Activated CD4-positive, CD25-positive, alpha-beta regulatory T cell (primary cell): ENCODE results near the gene COL11A1.
"Not testable (repeated sequence)": the region's sequence is repeated elsewhere in the genome, so short reads cannot be mapped to it uniquely, and the experiment has no call there.

ENCODE experiments used
- DNase-seq, 4 experiments: peaks; one replicate each; lab custom pipeline; 2025; lab: John Stamatoyannopoulos, UW

COL11A1 gene

DNA sequence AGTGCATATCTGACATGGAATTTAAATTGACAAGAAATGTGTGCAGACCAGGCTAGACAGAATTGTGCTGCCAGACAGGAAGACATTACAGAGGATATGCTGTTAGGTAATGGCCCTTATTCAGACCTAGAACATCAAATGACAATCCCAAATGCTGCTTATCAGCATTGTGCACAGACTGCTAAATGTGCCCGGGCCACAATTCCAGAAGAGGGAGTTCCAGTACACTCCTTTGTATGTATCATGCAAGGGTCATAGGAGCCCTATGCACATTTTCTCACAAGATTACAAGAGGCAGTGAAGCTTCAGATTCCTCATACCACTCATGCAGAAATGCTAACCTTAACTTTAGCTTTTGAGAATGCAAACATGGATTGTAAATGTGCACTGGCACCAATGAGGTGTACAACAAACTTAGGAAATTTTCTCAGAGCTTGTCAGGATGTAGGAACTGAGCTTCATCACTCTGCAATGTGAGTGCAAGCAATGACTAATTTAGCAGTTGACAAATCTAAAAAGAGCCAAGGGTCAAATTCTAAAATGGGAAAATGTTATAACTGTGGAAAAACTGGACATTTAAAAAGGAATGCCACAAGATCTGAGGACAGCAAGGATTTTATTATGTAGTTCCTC lies 273.5 kb downstream of the COL11A1 start:
- DNase-seq = no peak

DNA sequence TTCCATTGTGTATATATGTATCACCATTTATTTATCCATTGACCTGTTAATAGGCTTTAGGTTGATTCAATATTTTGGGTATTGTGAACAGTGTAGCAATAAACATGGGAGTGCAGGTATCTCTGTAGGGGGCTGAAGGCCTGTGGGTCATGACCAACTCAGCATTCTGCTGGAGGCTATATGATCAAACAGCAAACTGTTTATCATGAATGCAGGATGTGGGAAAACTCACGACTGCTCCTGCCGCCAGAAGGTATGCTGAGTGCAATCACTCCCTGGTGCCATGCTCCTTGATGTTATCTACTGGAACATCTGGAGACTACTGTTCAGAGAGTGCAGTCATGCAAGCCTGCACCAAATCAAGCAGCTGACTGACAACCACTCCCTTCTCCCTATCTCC lies 275.2 kb downstream of the COL11A1 start:
- DNase-seq = no peak

DNA sequence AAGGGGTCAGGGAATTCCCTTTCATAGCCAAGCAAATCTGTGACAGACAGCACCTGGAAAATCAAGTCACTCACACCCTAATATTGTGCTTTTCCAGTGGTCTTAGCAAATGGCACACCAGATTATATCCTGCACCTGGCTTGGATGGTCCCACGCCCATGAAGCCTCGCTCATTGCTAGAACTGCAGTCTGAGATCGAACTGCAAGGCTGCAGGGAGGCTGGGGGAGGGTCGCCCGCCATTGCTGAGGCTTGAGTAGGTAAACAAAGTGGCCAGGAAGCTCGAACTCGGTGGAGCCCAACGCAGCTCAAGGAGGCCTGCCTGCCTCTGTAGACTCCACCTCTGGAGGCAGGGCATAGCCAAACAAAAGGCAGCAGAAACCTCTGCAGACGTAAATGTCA lies 281.6 kb downstream of the COL11A1 start:
- not testable (repeated sequence) for DNase-seq
